HepG2 (cell line): ENCODE measurements around the gene TMUB1. TPM values are rescaled to one million over a fixed set of nuclear protein-coding genes. Genes with fewer than 3 reads are reported as not detected.

Experiments used
- HOMEZ ChIP-seq: IDR thresholded peaks from 2 replicates; pipeline ENCODE4 v1.6.1; 2016; ENCODE audit warnings: low read depth
- PPARG ChIP-seq: conservative IDR thresholded peaks from 2 replicates; pipeline ENCODE4 v1.6.1; 2016; ENCODE audit warnings: missing biosample characterization, missing genetic modification reagents
- THRA ChIP-seq: sonication (generic); formaldehyde crosslinking; IDR thresholded peaks from 2 replicates; pipeline ENCODE4 v1.4.0; 2020; ENCODE audit warnings: missing genetic modification reagents, borderline replicate concordance
- ZBTB2 ChIP-seq: sonication (generic); formaldehyde crosslinking; IDR thresholded peaks from 2 replicates; pipeline ENCODE4 v1.8.0; 2022; ENCODE audit warnings: low read depth, missing genetic modification reagents
- ZNF556 ChIP-seq: sonication (generic); formaldehyde crosslinking; IDR thresholded peaks from 2 replicates; pipeline ENCODE4 v1.4.0; 2020; ENCODE audit warnings: mild to moderate bottlenecking, missing genetic modification reagents, borderline replicate concordance
- ZNF773 ChIP-seq: sonication (generic); formaldehyde crosslinking; IDR thresholded peaks from 2 replicates; pipeline ENCODE4 v1.4.0; 2020; ENCODE audit warnings: missing genetic modification reagents, borderline replicate concordance
- polyA plus RNA-seq, 8 experiments: library from polyadenylated mRNA; depleted of rRNA in 3 of 8; stranded (reverse) in 7 of 8; unstranded in 1 of 8; fragments of >200 nt; fragmentation: Illumina TruSeq in 4 of 8; extraction: Trizol in 4 of 8; gene quantifications; 2 replicates each; pipeline versions ENCODE4 v1.2.1 to v1.2.3, GENCODE V29; 2011 to 2016; ENCODE audit warnings: low read depth in 4 of 8, missing spikeins in 1 of 8, mixed read lengths in 1 of 8; ENCODE audit not compliant: insufficient read depth in 1 of 8
- total RNA-seq, 5 experiments: library from RNA; depleted of rRNA; stranded (reverse); fragments of >200 nt; fragmentation: Illumina TruSeq; extraction: Trizol; gene quantifications; 2 replicates each; pipeline ENCODE4 v1.2.3, GENCODE V29; 2016; ENCODE audit warnings: low read depth in 1 of 5

Gene TMUB1
- total and polyA plus RNA-seq, 2 of the 13 experiments (the other 11 are each of a cell fraction or from before 2014, with no cell fraction given), result 44.8 to 51.6 TPM

- TF ChIP-seq THRA (CRISPR knock-in tag) (no peak), ZNF773 (CRISPR knock-in tag) (no peak), HOMEZ (CRISPR knock-in tag) (peak; percentile 19; the same call in 1 of the 2 replicates), ZNF556 (CRISPR knock-in tag) (0 out of 2 replicates have a peak, but pooled peaks have one; percentile 16), ZBTB2 (CRISPR knock-in tag) (0 out of 2 replicates have a peak, but pooled peaks have one; percentile 13), PPARG (0 out of 2 replicates have a peak, but pooled peaks have one; percentile 27)
- TF ChIP-seq, all 625 proteins: peak for 66
Measured at GRCh38 chr7:151088856-151089699, 5.8 kb upstream of the TMUB1 start (continued).
